Adrenal gland (tissue), 5 donors: ENCODE results near the gene TRMT2A.

Experiments used
- POLR2A ChIP-seq, 2 donors: fragments of 450-650 bp; IDR thresholded peaks; one replicate each; pipeline ENCODE4 v1.6.1; 2017; ENCODE audit warnings: antibody characterized with exemption in 2 of 2, mild to moderate bottlenecking in 2 of 2, moderate library complexity in 1 of 2
- TF ChIP-seq, protein P1 (sequence below), 6 experiments: fragments of 450-650 bp in 4 of 6; fragments of 200-600 bp in 2 of 6; sonication (generic) in 1 of 6; IDR thresholded peaks; 1 replicate in 5 of 6; 2 replicates in 1 of 6; pipeline versions ENCODE4 v1.5.1 to v1.8.0; 2016 to 2021; ENCODE audit warnings: antibody characterized with exemption in 6 of 6, mild to moderate bottlenecking in 2 of 6, moderate library complexity in 1 of 6
- donor health status: DM: no; HTN: no; CAD: no.

- TF ChIP-seq, protein P1, sequence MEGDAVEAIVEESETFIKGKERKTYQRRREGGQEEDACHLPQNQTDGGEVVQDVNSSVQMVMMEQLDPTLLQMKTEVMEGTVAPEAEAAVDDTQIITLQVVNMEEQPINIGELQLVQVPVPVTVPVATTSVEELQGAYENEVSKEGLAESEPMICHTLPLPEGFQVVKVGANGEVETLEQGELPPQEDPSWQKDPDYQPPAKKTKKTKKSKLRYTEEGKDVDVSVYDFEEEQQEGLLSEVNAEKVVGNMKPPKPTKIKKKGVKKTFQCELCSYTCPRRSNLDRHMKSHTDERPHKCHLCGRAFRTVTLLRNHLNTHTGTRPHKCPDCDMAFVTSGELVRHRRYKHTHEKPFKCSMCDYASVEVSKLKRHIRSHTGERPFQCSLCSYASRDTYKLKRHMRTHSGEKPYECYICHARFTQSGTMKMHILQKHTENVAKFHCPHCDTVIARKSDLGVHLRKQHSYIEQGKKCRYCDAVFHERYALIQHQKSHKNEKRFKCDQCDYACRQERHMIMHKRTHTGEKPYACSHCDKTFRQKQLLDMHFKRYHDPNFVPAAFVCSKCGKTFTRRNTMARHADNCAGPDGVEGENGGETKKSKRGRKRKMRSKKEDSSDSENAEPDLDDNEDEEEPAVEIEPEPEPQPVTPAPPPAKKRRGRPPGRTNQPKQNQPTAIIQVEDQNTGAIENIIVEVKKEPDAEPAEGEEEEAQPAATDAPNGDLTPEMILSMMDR (IDR thresholded peaks at IDR 0.05), result no peak
- no peak for TF ChIP-seq POLR2A (IDR thresholded peaks at IDR 0.05)
Measured at GRCh38 chr22:20068640-20069039, 48.4 kb downstream of the TRMT2A start.
